Sciatic nerve (tissue), 2 donors: Measurements from ENCODE around the gene ADGRB2. TPM values are rescaled to one million over a fixed set of nuclear protein-coding genes. Genes with fewer than 3 reads are reported as not detected.

Experiments
- ATAC-seq: fragments of 200-7000 bp; cut with Tn5 transposase; one replicate; pipeline ENCODE4 v1.9.1; 2020; ENCODE audit warnings: mild to moderate bottlenecking, moderate library complexity
- DNase-seq: peaks from one replicate; pipeline ENCODE4 v3.0.0-alpha.2; 2020; ENCODE audit warnings: low spot score
- intact Hi-C: fragments of 100-400 bp; cut with DNase I; formaldehyde crosslinking; loops from one replicate; pipeline ENCODE4 v1.14.2; 2022
- total RNA-seq: library from RNA; stranded (reverse); fragmentation: NEBNext Ultra II Directional; extraction: Animal tissue kit (Norgen Biotek cat#: 25700); gene quantifications from one replicate; pipeline ENCODE4 v1.2.1, GENCODE V29; 2021
- donor health status: DM: no; HTN: no; CAD: no.
- donor health status: DM: no; HTN: no; CAD: no.

Gene ADGRB2
- total RNA-seq, 1 donor from 2014 or later, result 5.2 TPM

- intact Hi-C loops, result no loop called here
- ATAC-seq (no peak), DNase-seq (no peak)
Observed at GRCh38 chr1:31742462-31743212, 21.5 kb downstream of the ADGRB2 start.

DNA sequence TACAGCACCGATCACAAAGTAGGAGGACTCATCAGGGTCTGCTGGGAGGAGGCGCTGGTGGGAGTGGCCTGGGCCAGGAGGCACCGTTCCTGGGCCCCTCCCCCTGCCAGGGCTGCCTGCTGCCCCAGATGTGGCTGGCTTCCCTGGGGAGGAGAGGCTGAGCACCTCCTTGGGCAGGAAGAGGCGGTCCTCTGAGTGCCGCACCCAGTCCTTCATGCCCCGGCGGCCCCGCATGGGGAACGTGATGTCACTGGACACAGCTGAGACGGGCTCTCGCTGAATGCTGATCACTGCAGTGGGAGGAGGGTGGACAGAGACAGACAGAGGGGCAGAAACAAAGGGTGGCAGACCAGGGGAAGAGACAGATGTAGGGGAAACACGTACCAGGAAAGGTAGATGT is 24.8 kb downstream of the ADGRB2 start:
- intact Hi-C loops, result no loop called here
- DNase-seq (no peak), ATAC-seq (no peak)

- intact Hi-C loops, result no loop called here
- ATAC-seq, result peak; percentile 16
- DNase-seq, result no peak
Observed at GRCh38 chr1:31736675-31737074, 27.5 kb downstream of the ADGRB2 start.

DNA sequence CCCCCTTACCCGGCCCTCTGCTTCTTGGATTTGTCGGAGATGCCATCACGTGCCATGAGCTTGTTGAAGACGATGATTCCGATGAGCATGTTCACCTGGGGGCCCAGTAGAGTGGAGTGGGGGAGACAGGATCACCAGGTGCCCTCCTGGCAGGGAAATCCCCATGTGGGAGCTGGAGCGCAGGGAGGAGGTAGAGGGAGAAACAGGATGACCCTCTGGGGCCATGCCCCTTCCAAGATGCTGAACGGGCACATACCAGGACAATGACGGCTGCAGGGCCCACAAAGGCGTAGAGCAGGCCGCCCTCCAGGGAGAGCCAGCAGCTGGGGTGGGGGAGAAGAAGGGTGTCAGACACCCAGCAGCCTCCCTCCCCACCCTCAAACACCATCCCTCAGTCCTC is 28.6 kb downstream of the ADGRB2 start:
- ATAC-seq, result no peak
- intact Hi-C loops, result no loop called here

DNA sequence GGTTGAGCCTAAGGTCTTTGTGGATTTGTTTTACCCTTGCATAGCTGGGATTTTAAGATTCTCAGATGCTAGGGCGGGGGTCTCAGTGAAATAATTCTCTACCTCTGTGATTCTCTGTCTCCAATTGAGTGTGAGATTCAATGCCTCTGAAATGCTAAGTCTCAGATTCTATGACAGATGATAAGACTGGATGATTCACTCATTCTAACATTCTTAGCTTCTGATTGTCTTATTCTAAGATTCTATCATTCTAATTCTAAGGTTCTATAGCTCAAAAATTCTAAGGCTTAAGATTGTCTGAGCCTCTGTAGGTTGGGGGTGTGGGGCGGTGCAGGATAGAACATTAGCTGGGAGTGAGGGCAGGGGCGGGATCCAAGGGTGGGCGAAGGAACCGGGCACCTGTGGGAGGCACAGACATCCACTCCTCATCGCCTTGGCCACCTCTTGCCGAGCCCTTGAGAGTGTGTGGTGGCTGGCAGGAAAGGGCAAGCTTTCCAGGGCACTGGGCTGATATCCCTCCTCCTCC is 29.5 kb downstream of the ADGRB2 start:
- intact Hi-C loops, result no loop called here
- ATAC-seq (no peak), DNase-seq (no peak)

More for the DNA sequence above, 28.6 kb downstream of the ADGRB2 start:
- DNase-seq, result no peak

DNA sequence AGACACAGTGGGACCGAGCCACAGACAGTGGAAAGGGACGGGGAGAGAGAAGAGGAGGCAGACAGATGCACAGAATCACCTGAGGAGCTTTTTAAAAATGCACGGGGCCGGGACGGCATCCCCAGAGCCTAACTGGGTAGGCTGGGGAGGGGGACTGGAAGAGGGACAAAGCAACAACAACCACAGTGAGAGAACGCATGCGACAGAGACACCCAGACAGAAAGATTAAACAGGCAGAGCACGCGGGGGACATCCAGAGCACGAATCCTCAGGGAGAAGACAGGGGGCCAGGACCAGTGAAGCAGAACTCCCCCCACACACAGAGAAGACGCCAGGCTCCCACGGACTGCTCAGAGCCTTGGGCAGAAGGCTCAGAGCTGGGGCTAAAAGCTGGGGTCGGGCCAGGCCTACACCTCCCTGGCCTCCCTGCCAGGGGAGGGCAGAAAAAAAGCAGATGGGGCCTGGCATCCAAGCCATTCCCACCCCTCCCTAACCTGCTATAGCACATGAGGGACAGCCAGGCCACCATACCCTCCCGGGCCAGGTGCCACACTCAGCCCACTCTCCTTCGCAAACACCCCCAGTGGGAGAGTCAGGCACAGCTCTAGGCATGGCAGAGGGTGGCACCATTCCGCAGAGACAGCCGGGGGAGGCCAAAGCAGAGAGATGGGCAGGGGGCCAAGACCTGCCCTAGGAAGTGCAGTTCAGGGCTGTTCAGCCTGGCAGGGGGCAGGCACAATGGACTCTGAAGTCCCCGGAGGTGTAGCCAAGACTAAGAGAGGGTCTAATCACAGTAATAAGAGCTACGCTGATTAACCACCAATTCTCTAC is 30.5 kb downstream of the ADGRB2 start:
- no peak for DNase-seq
- intact Hi-C loops, result no loop called here
- no peak for ATAC-seq

GRCh38 chr1:31732751-31733289 is 31.3 kb downstream of the ADGRB2 start:
- ATAC-seq, result no peak
- DNase-seq, result no peak
- intact Hi-C loops, result no loop called here

DNA sequence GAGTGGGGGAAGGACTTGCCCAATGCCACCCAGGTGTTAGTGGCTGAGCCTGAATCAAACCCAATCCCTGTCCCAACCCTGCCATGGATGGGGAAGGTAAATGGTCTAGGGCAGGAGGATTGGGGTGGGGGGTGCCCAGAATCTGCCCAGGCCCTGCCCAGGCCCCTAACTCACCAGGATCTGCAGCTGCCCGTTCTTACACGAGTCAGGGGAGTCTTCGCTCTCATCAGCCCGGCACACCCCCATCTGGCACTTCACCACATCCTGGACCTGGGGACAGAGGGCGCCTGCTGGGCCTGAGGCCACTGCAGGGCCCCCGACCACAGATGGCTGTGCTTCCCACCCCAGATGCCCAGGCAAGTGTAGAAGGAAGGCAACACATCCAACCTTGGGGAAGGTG is 31.8 kb downstream of the ADGRB2 start:
- intact Hi-C loops, result no loop called here
- DNase-seq (no peak), ATAC-seq (no peak)

DNA sequence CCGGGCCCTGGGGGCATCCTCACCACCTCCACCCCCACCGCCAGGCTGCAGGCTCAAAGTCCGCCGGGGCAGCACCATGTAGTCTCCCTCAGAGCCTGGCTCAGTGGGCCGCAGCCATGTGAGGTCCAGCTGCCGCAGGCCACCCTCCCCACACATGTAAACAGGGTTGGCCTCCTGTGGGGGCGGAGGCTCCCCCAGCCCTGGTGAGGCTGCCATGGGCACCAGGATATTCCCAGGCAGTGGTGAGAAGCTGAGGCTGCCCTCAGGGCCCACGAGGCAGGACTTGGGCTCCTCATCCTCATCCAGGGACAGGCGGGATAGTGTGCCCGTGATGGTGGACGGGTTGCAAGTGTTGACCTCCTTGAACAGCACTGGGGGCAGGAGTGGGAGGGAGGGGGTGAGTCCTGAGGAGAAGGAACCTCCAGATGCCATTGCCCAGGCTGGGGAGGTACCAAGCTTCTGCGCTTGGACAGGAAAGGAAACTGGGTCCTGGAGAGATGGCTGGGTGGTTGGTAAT is 33.0 kb downstream of the ADGRB2 start:
- DNase-seq, result no peak
- intact Hi-C loops, result no loop called here
- ATAC-seq, result no peak

DNA sequence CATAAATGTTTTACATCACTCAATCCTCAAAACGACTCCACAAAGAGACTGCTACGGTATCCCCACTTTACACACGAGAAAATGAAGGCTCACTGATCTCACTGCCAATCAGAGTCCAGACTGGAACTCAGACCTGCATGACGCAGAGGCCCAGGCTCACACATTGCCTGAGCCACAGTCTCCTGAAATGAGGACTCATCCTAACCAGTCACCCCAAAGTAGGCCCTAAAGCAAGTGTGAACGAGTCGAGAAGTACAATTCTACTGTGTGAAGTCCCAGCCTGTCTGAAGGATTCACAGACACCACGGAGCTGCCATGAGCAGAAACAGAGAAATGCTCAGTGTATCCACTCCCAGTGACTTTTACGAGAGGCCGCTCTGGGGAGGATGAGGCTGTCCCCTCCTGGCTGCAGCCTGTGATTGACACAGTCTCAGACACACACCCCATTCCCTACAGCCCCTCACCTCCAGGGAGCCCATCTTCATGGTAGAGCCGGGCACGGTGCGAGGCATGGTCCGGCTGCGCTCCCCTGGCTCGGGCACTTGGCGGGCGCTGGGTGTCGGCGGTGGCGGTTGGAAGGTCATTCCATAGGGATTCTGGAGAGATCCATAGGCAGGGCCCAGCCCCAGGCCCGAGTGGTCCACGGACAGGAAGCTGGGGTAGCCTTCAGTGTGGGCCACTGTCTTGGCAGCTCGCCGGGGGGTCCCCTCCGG is 33.6 kb downstream of the ADGRB2 start:
- DNase-seq (no peak), ATAC-seq (no peak)
- intact Hi-C loops, result no loop called here

DNA sequence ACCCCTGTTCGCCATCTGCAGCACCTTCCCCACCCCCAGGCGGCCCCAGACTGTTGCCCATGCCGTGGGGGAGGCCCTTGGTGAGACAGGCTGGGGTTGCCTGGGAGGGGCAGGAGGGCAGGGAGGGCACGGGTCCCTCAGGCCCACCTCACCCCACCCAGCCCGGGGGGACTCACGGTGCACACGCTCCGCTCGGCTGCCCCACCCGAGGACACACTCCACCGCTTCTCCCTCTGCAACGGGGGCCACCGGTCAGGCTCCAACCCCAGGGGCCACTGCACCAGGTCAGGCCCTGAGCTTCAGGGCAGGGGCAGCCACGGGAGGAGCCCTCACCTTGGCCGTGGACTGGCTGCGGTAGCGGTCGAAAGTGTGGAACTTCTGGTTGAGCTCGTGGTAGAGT is 36.3 kb downstream of the ADGRB2 start:
- intact Hi-C loops, result no loop called here
- ATAC-seq (no peak), DNase-seq (no peak)

- ATAC-seq, result no peak
Observed at GRCh38 chr1:31727195-31727594, 36.9 kb downstream of the ADGRB2 start.

DNA sequence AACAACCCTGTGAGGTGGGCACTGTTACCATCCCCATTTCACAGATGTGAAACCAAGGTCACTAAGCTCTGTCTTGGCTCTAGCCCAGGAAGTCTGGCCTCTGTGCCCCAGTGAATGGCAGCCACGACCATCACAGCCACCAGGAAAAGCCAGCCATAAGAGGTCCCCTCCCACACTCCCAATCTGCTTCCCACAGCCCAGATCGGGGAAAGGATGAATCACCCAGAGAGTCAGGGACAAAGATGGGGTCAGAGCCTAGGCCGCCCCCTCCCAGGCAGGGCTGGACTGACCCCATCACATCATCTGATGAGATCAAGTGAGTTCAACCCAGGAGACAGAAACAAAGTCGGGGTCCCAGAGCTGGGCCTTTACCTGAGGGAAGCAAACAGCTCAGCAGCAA is 37.4 kb downstream of the ADGRB2 start:
- ATAC-seq, result no peak
- no peak for DNase-seq
- intact Hi-C loops, result no loop called here

More at GRCh38 chr1:31727195-31727594, 36.9 kb downstream of the ADGRB2 start:
- no peak for DNase-seq
- intact Hi-C loops, result no loop called here

DNA sequence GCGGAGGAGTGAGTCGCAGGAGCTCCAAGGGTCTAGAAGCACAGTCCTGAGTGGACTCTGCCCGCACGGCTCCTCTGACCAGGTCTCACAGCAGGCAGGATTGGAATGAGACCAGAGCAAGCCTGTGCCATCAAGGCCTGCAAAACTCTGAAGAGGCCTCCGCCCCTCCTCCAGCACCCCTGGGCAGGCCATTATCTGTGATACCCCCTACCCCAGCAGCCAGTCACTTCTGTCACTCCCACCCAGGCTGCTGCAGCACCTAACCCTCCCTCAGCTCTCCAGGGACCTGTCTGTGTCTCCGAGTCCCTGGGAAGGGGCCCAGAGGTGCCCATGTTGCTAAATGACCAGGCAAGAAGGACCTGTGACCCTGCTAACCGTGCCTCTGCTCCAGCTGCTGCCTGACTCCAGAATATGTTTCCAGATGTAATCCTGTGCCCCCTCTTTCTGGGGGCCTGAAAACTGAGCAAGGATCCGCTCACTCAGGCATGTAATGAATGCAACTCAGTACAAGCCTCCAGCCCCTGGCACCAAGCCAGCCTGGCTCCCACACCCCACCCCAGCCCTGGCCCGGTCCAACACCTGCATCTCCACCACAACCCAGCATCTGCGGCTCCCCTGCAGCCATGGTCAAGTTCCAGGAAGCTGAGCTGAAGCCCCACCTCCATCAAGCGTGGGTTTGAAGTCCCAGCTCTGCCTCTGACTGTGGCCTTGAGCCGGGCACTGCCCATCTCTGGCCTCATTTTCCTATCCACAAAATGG is 38.2 kb downstream of the ADGRB2 start:
- ATAC-seq (no peak), DNase-seq (no peak)
- intact Hi-C loops, result no loop called here

GRCh38 chr1:31725134-31725533 is 39.0 kb downstream of the ADGRB2 start:
- intact Hi-C loops, result no loop called here
- no peak for DNase-seq
- no peak for ATAC-seq

DNA sequence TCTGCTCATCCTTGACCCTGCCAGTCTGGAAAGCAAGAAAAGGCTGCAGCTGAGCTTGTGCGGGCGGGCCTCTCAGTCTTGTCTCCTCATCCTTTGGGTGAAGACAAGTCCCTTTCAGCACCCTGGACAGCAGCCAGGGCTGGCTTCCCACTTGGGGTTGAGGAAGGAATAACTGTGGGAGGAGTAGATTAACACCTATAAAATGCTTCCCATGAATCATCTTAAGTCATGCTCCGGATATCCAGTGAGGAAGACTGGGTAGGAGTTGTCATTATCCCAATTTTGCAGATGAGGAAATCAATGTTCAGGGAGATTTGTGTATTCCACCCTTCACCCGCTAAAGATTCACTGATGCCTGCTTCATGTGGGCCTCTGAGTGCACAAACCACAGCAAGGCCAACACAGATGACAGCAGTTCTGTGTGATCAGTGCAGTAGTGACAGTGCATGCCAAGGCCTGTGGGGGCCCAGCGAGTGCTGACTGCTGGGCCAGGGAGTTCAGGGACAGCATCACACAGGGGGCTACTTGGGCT is 40.2 kb downstream of the ADGRB2 start:
- peak; percentile 86 for DNase-seq
- ATAC-seq, result peak; percentile 48
- intact Hi-C loops, result no loop called here

DNA sequence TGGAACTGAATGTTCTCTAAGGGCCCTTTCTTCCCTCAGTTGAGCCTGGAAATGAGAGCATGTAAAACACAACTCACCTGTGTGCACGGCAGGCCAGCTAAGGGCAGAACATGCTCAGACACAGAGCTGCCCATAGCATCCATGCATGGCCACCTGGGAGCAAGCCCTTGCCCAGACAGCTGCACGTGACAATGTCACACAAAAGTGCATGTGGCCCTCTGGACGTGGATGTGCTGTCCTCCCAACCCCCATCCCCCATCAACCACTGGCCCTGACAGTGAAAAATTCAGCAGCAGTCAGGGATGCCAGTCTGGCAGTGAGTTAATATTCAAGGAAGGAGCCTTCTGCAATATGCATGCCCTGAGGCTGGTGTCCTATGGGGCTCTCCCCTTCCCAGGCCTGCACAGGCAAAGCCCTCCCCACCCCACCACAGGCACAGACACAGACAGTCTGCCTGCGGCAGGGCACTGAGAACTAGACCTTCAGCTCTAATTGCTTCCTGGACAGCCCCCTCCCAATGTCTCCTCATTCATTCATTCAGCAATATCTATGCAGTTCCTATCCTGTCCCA is 45.7 kb downstream of the ADGRB2 start:
- ATAC-seq (no peak), DNase-seq (no peak)
- intact Hi-C loops, result no loop called here

DNA sequence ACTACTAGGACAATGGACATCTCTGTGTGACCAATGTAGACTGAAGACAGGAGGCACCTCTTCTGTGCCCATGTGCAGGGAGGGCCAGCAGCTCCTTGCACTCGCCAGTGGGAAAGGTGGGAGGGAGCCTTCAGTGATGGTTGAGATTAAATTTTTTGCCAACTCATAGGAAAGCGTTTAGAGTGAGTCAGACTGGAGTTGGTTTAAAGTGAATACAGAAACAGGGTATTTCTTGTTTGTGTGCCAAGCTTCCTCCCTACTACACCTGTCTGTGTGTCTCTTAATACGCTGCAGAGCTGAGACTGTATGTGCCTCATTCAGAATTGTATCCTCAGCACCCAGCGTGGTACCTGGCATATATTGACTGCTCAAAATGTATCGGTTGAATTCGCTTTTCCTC is 46.8 kb downstream of the ADGRB2 start:
- intact Hi-C loops, result no loop called here
- no peak for DNase-seq
- ATAC-seq, result no peak
